ENCODE measurements around the gene PRM2. TPM values are rescaled to one million over a fixed set of nuclear protein-coding genes. Genes with fewer than 3 reads are reported as not detected.

PRM2 gene
- total RNA-seq, 1 experiment from 2014 or later = not detected

GRCh38 chr16:11277607-11278337 is 1.5 kb upstream of the PRM2 start:
- intact Hi-C loops (cut with micrococcal nuclease; ENCODE audit: unreplicated experiment) = no loop called here
- no peak for DNase-seq
- peaks cover 12% of the 10 kb centered on the region for H3K27me3 Mint-ChIP-seq (ENCODE audit: unreplicated experiment)
- CTCF ChIA-PET = no interaction called here
- BruUV-seq (replicated peaks) = no TSS peak
- no peak overlapping the region for H3K27ac Mint-ChIP-seq (ENCODE audit: unreplicated experiment)
- TF ChIP-seq CTCF (IDR thresholded peaks at IDR 0.05; ENCODE audit: unreplicated experiment) = no peak
- no peaks in the 10 kb centered on the region for H3K9me3 Mint-ChIP-seq (ENCODE audit: low read depth, unreplicated experiment)
- H3K4me3 Mint-ChIP-seq (ENCODE audit: low read depth, unreplicated experiment) = no peak overlapping the region
- H3K36me3 Mint-ChIP-seq (ENCODE audit: insufficient read depth, unreplicated experiment) = no peaks in the 10 kb centered on the region
- peaks cover 16% of the 10 kb centered on the region for H3K4me1 Mint-ChIP-seq (ENCODE audit: low read depth, unreplicated experiment)

GRCh38 chr16:11276896-11277593 is 765 bp upstream of the PRM2 start:
- peaks cover 16% of the 10 kb centered on the region for H3K4me1 Mint-ChIP-seq (ENCODE audit: low read depth, unreplicated experiment)
- intact Hi-C loops (cut with micrococcal nuclease; ENCODE audit: unreplicated experiment) = no loop called here
- H3K27ac Mint-ChIP-seq (ENCODE audit: unreplicated experiment) = no peak overlapping the region
- CTCF ChIA-PET = no interaction called here
- peaks cover 5% of the 10 kb centered on the region for H3K27me3 Mint-ChIP-seq (ENCODE audit: unreplicated experiment)
- no peaks in the 10 kb centered on the region for H3K9me3 Mint-ChIP-seq (ENCODE audit: low read depth, unreplicated experiment)
- no TSS peak for BruUV-seq (replicated peaks)
- no peaks in the 10 kb centered on the region for H3K36me3 Mint-ChIP-seq (ENCODE audit: insufficient read depth, unreplicated experiment)
- TF ChIP-seq CTCF (IDR thresholded peaks at IDR 0.05; ENCODE audit: unreplicated experiment) = no peak
- DNase-seq = no peak
- no peak overlapping the region for H3K4me3 Mint-ChIP-seq (ENCODE audit: low read depth, unreplicated experiment)

GRCh38 chr16:11274964-11275363 is 1.3 kb downstream of the PRM2 start:
- no peak for TF ChIP-seq CTCF (IDR thresholded peaks at IDR 0.05; ENCODE audit: unreplicated experiment)
- intact Hi-C loops (cut with micrococcal nuclease; ENCODE audit: unreplicated experiment) = no loop called here
- peaks cover 7% of the 10 kb centered on the region for H3K27me3 Mint-ChIP-seq (ENCODE audit: unreplicated experiment)
- H3K4me3 Mint-ChIP-seq (ENCODE audit: low read depth, unreplicated experiment) = no peak overlapping the region
- no TSS peak for BruUV-seq (replicated peaks)
- CTCF ChIA-PET = no interaction called here
- DNase-seq = no peak
- H3K4me1 Mint-ChIP-seq (ENCODE audit: low read depth, unreplicated experiment) = peaks cover 11% of the 10 kb centered on the region
- no peak overlapping the region for H3K27ac Mint-ChIP-seq (ENCODE audit: unreplicated experiment)
- no peaks in the 10 kb centered on the region for H3K36me3 Mint-ChIP-seq (ENCODE audit: insufficient read depth, unreplicated experiment)
- H3K9me3 Mint-ChIP-seq (ENCODE audit: low read depth, unreplicated experiment) = no peaks in the 10 kb centered on the region

GRCh38 chr16:11273721-11274324 is 2.5 kb downstream of the PRM2 start:
- Mint-ChIP-seq H3K27ac (ENCODE audit: unreplicated experiment) (no peak overlapping the region), H3K4me3 (ENCODE audit: low read depth, unreplicated experiment) (no peak overlapping the region)

More at GRCh38 chr16:11273721-11274324, 2.5 kb downstream of the PRM2 start:
- no TSS peak for BruUV-seq (replicated peaks)
- no peak for TF ChIP-seq CTCF (IDR thresholded peaks at IDR 0.05; ENCODE audit: unreplicated experiment)
- CTCF ChIA-PET = interaction anchor here (0.6 to 1.2 kb wide), 2 partner anchors 18 to 101 kb away, joined by 3 to 4 read pairs; partner anchors contain the start of gene SOCS1
- no peaks in the 10 kb centered on the region for H3K36me3 Mint-ChIP-seq (ENCODE audit: insufficient read depth, unreplicated experiment)
- no peak for DNase-seq
- no peaks in the 10 kb centered on the region for H3K4me1 Mint-ChIP-seq (ENCODE audit: low read depth, unreplicated experiment)
- H3K9me3 Mint-ChIP-seq (ENCODE audit: low read depth, unreplicated experiment) = no peaks in the 10 kb centered on the region
- peaks cover 13% of the 10 kb centered on the region for H3K27me3 Mint-ChIP-seq (ENCODE audit: unreplicated experiment)
- intact Hi-C loops (cut with micrococcal nuclease; ENCODE audit: unreplicated experiment) = no loop called here
